Uterus (tissue), 2 donors: ENCODE results near the gene NT5C3B.

ENCODE experiments used
- POLR2A ChIP-seq, 2 donors: fragments of 450-650 bp; IDR thresholded peaks; one replicate each; pipeline ENCODE4 v1.6.1; 2016; ENCODE audit warnings: antibody characterized with exemption in 2 of 2, mild to moderate bottlenecking in 1 of 2, moderate library complexity in 1 of 2
- TF ChIP-seq, protein P1 (sequence below), 4 experiments: fragments of 200-600 bp in 2 of 4; fragments of 450-650 bp in 2 of 4; sonication (generic) in 2 of 4; IDR thresholded peaks; one replicate each; pipeline ENCODE4 v1.5.1; 2016 to 2019; ENCODE audit warnings: antibody characterized with exemption in 4 of 4, mild to moderate bottlenecking in 2 of 4, moderate library complexity in 1 of 4

GRCh38 chr17:41869426-41869825 is 33.4 kb upstream of the NT5C3B start:
- TF ChIP-seq POLR2A (IDR thresholded peaks at IDR 0.05), result no peak
- TF ChIP-seq, protein P1, sequence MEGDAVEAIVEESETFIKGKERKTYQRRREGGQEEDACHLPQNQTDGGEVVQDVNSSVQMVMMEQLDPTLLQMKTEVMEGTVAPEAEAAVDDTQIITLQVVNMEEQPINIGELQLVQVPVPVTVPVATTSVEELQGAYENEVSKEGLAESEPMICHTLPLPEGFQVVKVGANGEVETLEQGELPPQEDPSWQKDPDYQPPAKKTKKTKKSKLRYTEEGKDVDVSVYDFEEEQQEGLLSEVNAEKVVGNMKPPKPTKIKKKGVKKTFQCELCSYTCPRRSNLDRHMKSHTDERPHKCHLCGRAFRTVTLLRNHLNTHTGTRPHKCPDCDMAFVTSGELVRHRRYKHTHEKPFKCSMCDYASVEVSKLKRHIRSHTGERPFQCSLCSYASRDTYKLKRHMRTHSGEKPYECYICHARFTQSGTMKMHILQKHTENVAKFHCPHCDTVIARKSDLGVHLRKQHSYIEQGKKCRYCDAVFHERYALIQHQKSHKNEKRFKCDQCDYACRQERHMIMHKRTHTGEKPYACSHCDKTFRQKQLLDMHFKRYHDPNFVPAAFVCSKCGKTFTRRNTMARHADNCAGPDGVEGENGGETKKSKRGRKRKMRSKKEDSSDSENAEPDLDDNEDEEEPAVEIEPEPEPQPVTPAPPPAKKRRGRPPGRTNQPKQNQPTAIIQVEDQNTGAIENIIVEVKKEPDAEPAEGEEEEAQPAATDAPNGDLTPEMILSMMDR (IDR thresholded peaks at IDR 0.05), result no peak
